Measurements from ENCODE around the gene FAM171A2. TPM values are rescaled to one million over a fixed set of nuclear protein-coding genes. Genes with fewer than 3 reads are reported as not detected.
"Not testable (repeated sequence)": the region's sequence is repeated elsewhere in the genome, so short reads cannot be mapped to it uniquely, and the experiment has no call there.

Gene FAM171A2
- total and polyA plus RNA-seq, 2 donors (not counting 1 experiment from before 2014, with no cell fraction given) = 0.18 to 0.69 TPM

GRCh38 chr17:44367231-44367979 is 3.8 kb upstream of the FAM171A2 start:
- no peak overlapping the region for H3K4me3 Mint-ChIP-seq
- Histone ChIP-seq H3K4me3 (ENCODE audit: control extremely low read depth in 1 of 5, extremely low read depth in 1 of 5, insufficient read depth in 1 of 5, low read depth in 2 of 5, low read length in 4 of 5) (no peak overlapping the region), H4K20me1 (ENCODE audit: control insufficient read depth, insufficient read depth, low read length, poor library complexity, severe bottlenecking) (no peaks in the 10 kb centered on the region), H3K27ac (ENCODE audit: low read length in 2 of 2) (no peak overlapping the region), H3K36me3 (replicated peaks in 1 of 2; ENCODE audit: control extremely low read depth in 1 of 2, control insufficient read depth in 1 of 2, extremely low read depth in 1 of 2, insufficient read depth in 2 of 2, low read length in 1 of 2) (no peaks in the 10 kb centered on the region), H3K9ac (ENCODE audit: low read length) (no peak overlapping the region), H3K79me2 (ENCODE audit: control insufficient read depth, insufficient read depth, low read length) (no peaks in the 10 kb centered on the region), H3K9me3 (ENCODE audit: control extremely low read depth in 1 of 3, control insufficient read depth in 2 of 3, insufficient read depth in 1 of 3, low read length in 2 of 3) (no peaks in the 10 kb centered on the region), H3K27me3 (replicated peaks in 1 of 4; ENCODE audit: control extremely low read depth in 1 of 4, control insufficient read depth in 3 of 4, insufficient read depth in 4 of 4, low read length in 3 of 4) (peaks cover 0 to 28% (median 11%) of the 10 kb centered on the region in 4 experiments), H3K4me2 (replicated peaks; ENCODE audit: low read depth, low read length, poor library complexity, severe bottlenecking) (no peak overlapping the region), H3K4me1 (ENCODE audit: control insufficient read depth in 2 of 2, insufficient read depth in 2 of 2, low read length in 2 of 2) (peaks cover 10 to 12% of the 10 kb centered on the region in 2 donors), H2AFZ (ENCODE audit: insufficient read depth, low read depth, low read length, poor library complexity, severe bottlenecking) (no peak overlapping the region)
- H3K9me3 Mint-ChIP-seq (ENCODE audit: insufficient read depth) = no peaks in the 10 kb centered on the region
- ChIA-PET CTCF (interaction anchor here (0.9 to 1.5 kb wide), 3 partner anchors 9 to 157 kb away, joined by 3 to 4 read pairs (median 3); no protein-coding TSS in a partner anchor), POLR2A (no interaction called here)
- peaks cover 48% of the 10 kb centered on the region for H3K27me3 Mint-ChIP-seq
- H3K4me1 Mint-ChIP-seq = peaks cover 5% of the 10 kb centered on the region
- no peak overlapping the region for H3K27ac Mint-ChIP-seq
- DNase-seq (no peak), ATAC-seq (ENCODE audit: low read depth) (no peak)
- 89% methylated on average over 4 of the region's 7 CpGs for WGBS (ENCODE audit: insufficient coverage)
- intact Hi-C loops (cut with micrococcal nuclease) = no loop called here
- TF ChIP-seq CTCF (IDR thresholded peaks at IDR 0.05) (no peak), EZH2 (IDR thresholded peaks at IDR 0.05; ENCODE audit: borderline replicate concordance, insufficient read depth, low read depth, low read length, poor library complexity, severe bottlenecking) (no peak)

GRCh38 chr17:44365051-44365450 is 1.4 kb upstream of the FAM171A2 start:
- peaks cover 10 to 12% of the 10 kb centered on the region in 2 donors for H3K4me1 ChIP-seq (ENCODE audit: control insufficient read depth in 2 of 2, insufficient read depth in 2 of 2, low read length in 2 of 2)
- H3K36me3 ChIP-seq (replicated peaks in 1 of 2; ENCODE audit: control extremely low read depth in 1 of 2, control insufficient read depth in 1 of 2, extremely low read depth in 1 of 2, insufficient read depth in 2 of 2, low read length in 1 of 2); H3K9me3 ChIP-seq (ENCODE audit: control extremely low read depth in 1 of 3, control insufficient read depth in 2 of 3, insufficient read depth in 1 of 3, low read length in 2 of 3); intact Hi-C loops (cut with micrococcal nuclease); DNase-seq; H3K79me2 ChIP-seq (ENCODE audit: control insufficient read depth, insufficient read depth, low read length); H3K27ac Mint-ChIP-seq; H3K9me3 Mint-ChIP-seq (ENCODE audit: insufficient read depth); H3K27ac ChIP-seq (ENCODE audit: low read length in 2 of 2); ATAC-seq (ENCODE audit: low read depth); H3K4me1 Mint-ChIP-seq; H3K9ac ChIP-seq (ENCODE audit: low read length); H3K4me3 ChIP-seq (ENCODE audit: control extremely low read depth in 1 of 5, extremely low read depth in 1 of 5, insufficient read depth in 1 of 5, low read depth in 2 of 5, low read length in 4 of 5); H3K4me2 ChIP-seq (replicated peaks; ENCODE audit: low read depth, low read length, poor library complexity, severe bottlenecking); H2AFZ ChIP-seq (ENCODE audit: insufficient read depth, low read depth, low read length, poor library complexity, severe bottlenecking); H4K20me1 ChIP-seq (ENCODE audit: control insufficient read depth, insufficient read depth, low read length, poor library complexity, severe bottlenecking): not testable (repeated sequence)
- Mint-ChIP-seq H3K4me3 (peak overlapping the region; percentile 37), H3K27me3 (peaks cover 46% of the 10 kb centered on the region)
- peaks cover 0 to 35% (median 13%) of the 10 kb centered on the region in 4 experiments for H3K27me3 ChIP-seq (replicated peaks in 1 of 4; ENCODE audit: control extremely low read depth in 1 of 4, control insufficient read depth in 3 of 4, insufficient read depth in 4 of 4, low read length in 3 of 4)
- POLR2A ChIA-PET = interaction anchor here (0.7 kb wide), 1 partner anchor 35 kb away, joined by 4 read pairs; no protein-coding TSS in a partner anchor
- 88% methylated on average over 3 of the region's 5 CpGs for WGBS (ENCODE audit: insufficient coverage)
- CTCF ChIA-PET = interaction anchor here (6.2 kb wide), 1 partner anchor 13 kb away, joined by 52 read pairs; no protein-coding TSS in a partner anchor
